Activated CD8-positive, alpha-beta T cell treated with anti-CD3 and anti-CD28 coated beads, Interleukin-2, amount 10 ng/mL, durations not matched to agents 7 days and 5 days (primary cell): ENCODE results near the gene DDA1. TPM values are rescaled to one million over a fixed set of nuclear protein-coding genes. Genes with fewer than 3 reads are reported as not detected.

Experiments
- ATAC-seq: fragments of 150-1000 bp; cut with Tn5 transposase; one replicate; pipeline ENCODE4 v1.10.0; 2021; ENCODE audit warnings: moderate library complexity
- CTCF ChIA-PET: fragments of 350-600 bp; sonication (Branson Sonifier 250); formaldehyde crosslinking; loops from one replicate; lab custom pipeline; 2021; ENCODE audit warnings: antibody characterized with exemption; lab: Charles Lee
- POLR2A ChIA-PET: fragments of 350-600 bp; sonication (Branson Sonifier 250); formaldehyde crosslinking; loops from one replicate; lab custom pipeline; 2021; ENCODE audit warnings: antibody characterized with exemption; lab: Charles Lee
- DNase-seq: peaks from one replicate; pipeline ENCODE4 v3.0.0-alpha.2; 2020
- H3K27ac Mint-ChIP-seq: one replicate; pipeline ENCODE4 v1.8.0; 2021; ENCODE audit warnings: mild to moderate bottlenecking, mixed read lengths
- H3K27me3 Mint-ChIP-seq: one replicate; pipeline ENCODE4 v1.8.0; 2021; ENCODE audit warnings: low read depth, mixed read lengths
- H3K36me3 Mint-ChIP-seq: one replicate; pipeline ENCODE4 v1.8.0; 2021; ENCODE audit warnings: low read depth, mixed read lengths
- H3K4me1 Mint-ChIP-seq: one replicate; pipeline ENCODE4 v1.8.0; 2021; ENCODE audit warnings: low read depth, mixed read lengths
- H3K4me3 Mint-ChIP-seq: one replicate; pipeline ENCODE4 v1.8.0; 2021; ENCODE audit warnings: mild to moderate bottlenecking, mixed read lengths
- H3K9me3 Mint-ChIP-seq: one replicate; pipeline ENCODE4 v1.8.0; 2022; ENCODE audit warnings: mixed read lengths; ENCODE audit not compliant: insufficient read depth
- total RNA-seq, 2 experiments: library from RNA; stranded (reverse); gene quantifications; one replicate each; pipeline ENCODE4 v1.2.3, GENCODE V29; 2021

The DDA1 gene
- total RNA-seq, 2 experiments from 2014 or later: 44.6 to 49.8 TPM

GRCh38 chr19:17340302-17340870, 31.0 kb downstream of the DDA1 start:
- no peak for DNase-seq

DNA sequence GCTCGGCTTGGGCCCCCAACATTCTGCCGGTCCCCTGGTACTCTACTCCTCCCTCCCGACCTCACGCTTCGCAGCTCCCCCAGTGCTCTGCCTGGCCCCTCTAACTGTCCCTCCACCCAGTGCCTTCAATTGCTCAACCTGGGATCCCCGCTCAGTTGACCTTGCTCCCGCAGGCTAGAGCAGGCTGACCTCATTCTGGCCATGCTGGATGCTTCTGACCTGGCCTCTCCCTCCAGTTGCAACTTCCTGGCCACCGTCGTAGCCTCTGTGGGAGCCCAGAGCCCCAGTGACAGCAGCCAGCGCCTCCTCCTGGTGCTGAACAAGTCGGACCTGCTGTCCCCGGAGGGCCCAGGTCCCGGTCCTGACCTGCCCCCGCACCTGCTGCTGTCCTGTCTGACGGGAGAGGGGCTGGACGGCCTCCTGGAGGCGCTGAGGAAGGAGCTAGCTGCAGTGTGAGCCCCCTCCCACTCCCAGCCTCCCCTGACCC, 31.6 kb downstream of the DDA1 start:
- H3K27ac Mint-ChIP-seq: no peak overlapping the region
- no peaks in the 10 kb centered on the region for H3K9me3 Mint-ChIP-seq
- no peak overlapping the region for H3K4me3 Mint-ChIP-seq
- no peak for ATAC-seq
- H3K36me3 Mint-ChIP-seq: peaks cover 6% of the 10 kb centered on the region
- ChIA-PET CTCF (no interaction called here), POLR2A (no interaction called here)
- DNase-seq: no peak
- H3K4me1 Mint-ChIP-seq: peaks cover 25% of the 10 kb centered on the region
- no peaks in the 10 kb centered on the region for H3K27me3 Mint-ChIP-seq

More at GRCh38 chr19:17340302-17340870, 31.0 kb downstream of the DDA1 start:
- ChIA-PET POLR2A (no interaction called here), CTCF (interaction anchor here (0.7 kb wide), 1 partner anchor 80 kb away, joined by 3 read pairs; no protein-coding TSS in a partner anchor)
- Mint-ChIP-seq H3K9me3 (no peaks in the 10 kb centered on the region), H3K27ac (no peak overlapping the region), H3K27me3 (no peaks in the 10 kb centered on the region), H3K4me3 (no peak overlapping the region), H3K36me3 (peaks cover 6% of the 10 kb centered on the region), H3K4me1 (peaks cover 27% of the 10 kb centered on the region)
- no peak for ATAC-seq

DNA sequence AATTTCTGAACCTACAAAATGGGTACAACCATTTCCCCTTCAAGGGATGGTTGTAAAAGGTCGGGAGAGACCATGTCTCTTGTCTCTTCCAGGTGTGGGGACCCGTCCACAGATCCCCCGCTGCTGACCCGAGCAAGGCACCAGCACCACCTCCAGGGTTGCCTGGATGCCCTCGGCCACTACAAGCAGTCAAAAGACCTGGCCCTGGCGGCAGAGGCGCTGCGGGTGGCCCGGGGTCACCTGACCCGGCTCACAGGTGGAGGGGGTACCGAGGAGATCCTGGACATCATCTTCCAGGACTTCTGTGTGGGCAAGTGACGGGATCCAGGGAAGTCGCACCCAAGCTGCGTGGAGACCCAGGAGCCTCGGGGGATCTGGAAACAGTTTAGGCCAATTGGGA, 32.0 kb downstream of the DDA1 start:
- no peaks in the 10 kb centered on the region for H3K9me3 Mint-ChIP-seq
- POLR2A ChIA-PET: no interaction called here
- H3K4me3 Mint-ChIP-seq: no peak overlapping the region
- H3K27ac Mint-ChIP-seq: no peak overlapping the region
- H3K27me3 Mint-ChIP-seq: no peaks in the 10 kb centered on the region
- DNase-seq (no peak), ATAC-seq (no peak)
- peaks cover 28% of the 10 kb centered on the region for H3K4me1 Mint-ChIP-seq
- H3K36me3 Mint-ChIP-seq: peaks cover 6% of the 10 kb centered on the region
- CTCF ChIA-PET: no interaction called here

- ATAC-seq (no peak), DNase-seq (no peak)
- ChIA-PET CTCF (interaction anchor here (1.4 kb wide), 1 partner anchor 50 kb away, joined by 4 read pairs; no protein-coding TSS in a partner anchor), POLR2A (no interaction called here)
- Mint-ChIP-seq H3K27me3 (no peaks in the 10 kb centered on the region), H3K36me3 (peaks cover 6% of the 10 kb centered on the region), H3K9me3 (no peaks in the 10 kb centered on the region), H3K27ac (no peak overlapping the region), H3K4me3 (no peak overlapping the region), H3K4me1 (peaks cover 32% of the 10 kb centered on the region)
Measured at GRCh38 chr19:17341845-17342244, 32.5 kb downstream of the DDA1 start.

DNA sequence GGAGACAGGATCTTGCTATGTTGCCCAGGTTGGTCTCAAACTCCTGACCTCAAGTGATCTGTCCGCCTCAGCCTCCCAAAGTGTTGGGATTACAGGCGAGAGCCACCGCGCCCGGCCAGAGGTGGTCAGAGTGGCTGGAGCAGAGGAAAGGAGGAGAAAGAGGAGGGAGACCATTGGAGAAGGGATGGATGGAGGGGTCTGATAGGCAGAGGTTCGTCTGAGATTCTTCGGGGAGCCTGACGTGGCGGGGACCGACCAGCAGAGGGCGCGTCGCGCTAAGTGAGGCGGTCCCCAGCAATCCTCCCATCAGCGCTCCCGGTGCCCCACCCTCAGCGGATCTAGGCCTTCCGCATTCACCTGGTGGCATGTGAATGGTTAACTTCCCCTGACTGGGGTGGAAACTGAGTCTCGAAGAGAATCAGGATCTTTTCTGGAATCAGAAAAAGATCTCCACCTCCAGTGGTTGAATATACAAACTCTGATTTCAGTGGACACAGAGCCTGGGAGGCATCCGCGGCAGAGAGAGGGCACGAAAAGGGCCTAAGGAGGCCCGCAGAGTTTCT, 36.8 kb downstream of the DDA1 start:
- H3K36me3 Mint-ChIP-seq: no peaks in the 10 kb centered on the region
- no peak overlapping the region for H3K27ac Mint-ChIP-seq
- POLR2A ChIA-PET: no interaction called here
- H3K4me3 Mint-ChIP-seq: no peak overlapping the region
- peak; percentile 95 for ATAC-seq
- H3K9me3 Mint-ChIP-seq: no peaks in the 10 kb centered on the region
- CTCF ChIA-PET: interaction anchor here (0.8 to 3.3 kb wide), 14 partner anchors 9 to 79 kb away, joined by 3 to 30 read pairs (median 4); partner anchors contain the start of gene BABAM1
- peaks cover 13% of the 10 kb centered on the region for H3K27me3 Mint-ChIP-seq
- H3K4me1 Mint-ChIP-seq: peaks cover 29% of the 10 kb centered on the region
- DNase-seq: peak; percentile 84

DNA sequence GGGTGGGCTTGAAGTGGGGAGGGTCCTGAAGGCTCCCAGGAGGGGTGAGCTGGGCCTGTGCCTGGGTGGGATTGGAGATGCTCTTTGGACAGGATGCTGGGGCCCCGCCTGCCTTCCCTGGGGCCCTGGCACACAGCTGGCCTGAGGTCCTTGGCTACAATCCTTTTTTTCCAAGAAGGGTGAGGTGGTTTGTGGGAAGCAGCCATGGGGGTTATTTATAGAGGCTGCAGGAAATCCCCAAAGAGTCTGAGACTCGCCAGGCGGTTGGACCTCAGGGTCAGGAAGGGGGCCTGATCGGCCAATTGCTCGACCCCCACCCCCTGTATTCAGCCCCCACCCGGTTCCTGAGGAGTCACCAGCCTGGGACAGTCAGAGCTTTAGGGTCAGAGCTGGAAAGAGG, 38.0 kb downstream of the DDA1 start:
- ChIA-PET POLR2A (interaction anchor here (0.7 kb wide), 1 partner anchor 11 kb away, joined by 3 read pairs; no protein-coding TSS in a partner anchor), CTCF (interaction anchor here (1.1 to 3.3 kb wide), 7 partner anchors 14 to 119 kb away, joined by 3 to 30 read pairs (median 4); partner anchors contain the start of gene ANKLE1)
- H3K27me3 Mint-ChIP-seq: peaks cover 18% of the 10 kb centered on the region
- DNase-seq (no peak), ATAC-seq (no peak)
- no peak overlapping the region for H3K27ac Mint-ChIP-seq
- no peaks in the 10 kb centered on the region for H3K9me3 Mint-ChIP-seq
- no peak overlapping the region for H3K4me3 Mint-ChIP-seq
- H3K4me1 Mint-ChIP-seq: peaks cover 39% of the 10 kb centered on the region
- no peaks in the 10 kb centered on the region for H3K36me3 Mint-ChIP-seq

- peaks cover 18% of the 10 kb centered on the region for H3K27me3 Mint-ChIP-seq
- no peak overlapping the region for H3K27ac Mint-ChIP-seq
- H3K36me3 Mint-ChIP-seq: no peaks in the 10 kb centered on the region
- CTCF ChIA-PET: interaction anchor here (1.1 to 3.3 kb wide), 7 partner anchors 14 to 118 kb away, joined by 3 to 30 read pairs (median 4); partner anchors contain the start of gene ANKLE1
- ATAC-seq: no peak
- H3K4me3 Mint-ChIP-seq: no peak overlapping the region
- no peaks in the 10 kb centered on the region for H3K9me3 Mint-ChIP-seq
- peaks cover 39% of the 10 kb centered on the region for H3K4me1 Mint-ChIP-seq
- POLR2A ChIA-PET: no interaction called here
- no peak for DNase-seq
Measured at GRCh38 chr19:17347877-17348276, 38.5 kb downstream of the DDA1 start.

DNA sequence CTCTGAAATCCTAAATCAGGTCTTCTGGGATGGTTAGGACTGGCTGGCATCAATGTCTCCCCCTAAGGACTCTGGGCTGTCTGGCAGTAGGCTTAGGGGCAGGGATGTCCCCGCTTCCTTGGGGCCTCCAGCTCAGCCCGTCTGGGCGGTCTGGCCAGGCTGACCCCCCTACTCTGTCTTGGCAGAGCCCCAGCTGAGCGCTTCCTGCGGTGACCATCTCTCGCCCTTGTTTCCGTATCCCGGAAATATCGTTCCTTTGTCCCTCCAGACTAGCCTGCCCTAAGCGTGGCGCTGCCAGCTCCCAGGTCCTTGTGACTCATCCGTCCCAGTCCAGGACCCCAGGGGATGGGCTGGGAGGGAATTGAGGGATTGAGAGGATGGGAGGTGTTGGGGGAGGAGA, 39.3 kb downstream of the DDA1 start:
- ATAC-seq (no peak), DNase-seq (no peak)
- H3K36me3 Mint-ChIP-seq: no peaks in the 10 kb centered on the region
- peaks cover 43% of the 10 kb centered on the region for H3K4me1 Mint-ChIP-seq
- no peak overlapping the region for H3K4me3 Mint-ChIP-seq
- H3K9me3 Mint-ChIP-seq: no peaks in the 10 kb centered on the region
- CTCF ChIA-PET: interaction anchor here (1.2 to 3.3 kb wide), 3 partner anchors 37 to 118 kb away, joined by 3 to 30 read pairs (median 4); no protein-coding TSS in a partner anchor
- H3K27me3 Mint-ChIP-seq: peaks cover 18% of the 10 kb centered on the region
- H3K27ac Mint-ChIP-seq: no peak overlapping the region
- POLR2A ChIA-PET: no interaction called here

DNA sequence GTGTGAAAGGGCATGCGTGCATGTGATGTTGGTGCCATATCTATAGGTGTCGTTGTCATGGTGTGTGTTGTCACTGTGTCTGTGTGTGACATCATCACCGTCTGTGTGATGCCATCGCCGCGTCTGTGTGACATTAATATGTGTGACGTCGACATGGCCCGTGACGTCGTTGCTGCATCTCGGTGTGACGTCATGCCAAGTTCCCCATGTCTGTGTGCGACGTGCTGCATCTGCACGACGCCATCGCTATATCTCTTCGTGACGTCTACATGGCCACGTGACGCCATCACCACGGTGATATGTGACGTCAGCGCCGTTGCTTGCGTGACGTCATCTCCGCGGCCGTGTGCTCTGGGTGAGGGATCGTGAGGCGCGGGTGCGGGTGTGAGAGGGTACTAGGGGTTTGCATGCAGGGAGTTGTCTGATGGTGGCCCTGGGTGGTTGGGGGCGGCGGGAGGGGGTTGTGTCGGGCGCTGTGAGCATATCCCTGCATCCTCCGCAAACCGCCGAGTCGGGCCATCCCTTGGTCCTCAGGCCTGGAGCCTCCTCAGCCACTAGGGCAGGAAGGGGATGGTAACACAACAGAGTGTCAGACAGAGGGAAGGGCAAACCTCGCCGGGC, 42.6 kb downstream of the DDA1 start:
- Mint-ChIP-seq H3K27ac (no peak overlapping the region), H3K4me1 (peaks cover 31% of the 10 kb centered on the region), H3K36me3 (no peaks in the 10 kb centered on the region), H3K27me3 (peaks cover 21% of the 10 kb centered on the region), H3K4me3 (no peak overlapping the region), H3K9me3 (no peaks in the 10 kb centered on the region)
- POLR2A ChIA-PET: no interaction called here
- DNase-seq (no peak), ATAC-seq (no peak)
- CTCF ChIA-PET: no interaction called here

- POLR2A ChIA-PET: no interaction called here
Measured at GRCh38 chr19:17352608-17353280, 43.4 kb downstream of the DDA1 start.

GRCh38 chr19:17353386-17353785, 44.0 kb downstream of the DDA1 start:
- peaks cover 25% of the 10 kb centered on the region for H3K4me1 Mint-ChIP-seq
- H3K9me3 Mint-ChIP-seq: no peaks in the 10 kb centered on the region

More at GRCh38 chr19:17352608-17353280, 43.4 kb downstream of the DDA1 start:
- DNase-seq (no peak), ATAC-seq (no peak)
- Mint-ChIP-seq H3K4me1 (peaks cover 25% of the 10 kb centered on the region), H3K9me3 (no peaks in the 10 kb centered on the region), H3K36me3 (no peaks in the 10 kb centered on the region), H3K4me3 (no peak overlapping the region), H3K27me3 (peaks cover 19% of the 10 kb centered on the region), H3K27ac (no peak overlapping the region)
- CTCF ChIA-PET: no interaction called here

More at GRCh38 chr19:17353386-17353785, 44.0 kb downstream of the DDA1 start:
- no peak overlapping the region for H3K4me3 Mint-ChIP-seq
- H3K36me3 Mint-ChIP-seq: no peaks in the 10 kb centered on the region
- ATAC-seq: no peak
- POLR2A ChIA-PET: no interaction called here
- peak overlapping the region; percentile 24 for H3K27ac Mint-ChIP-seq
- H3K27me3 Mint-ChIP-seq: peaks cover 17% of the 10 kb centered on the region
- no peak for DNase-seq
- CTCF ChIA-PET: no interaction called here
